GM19351 (cell line): ENCODE data around the gene LRP11.
"Not testable (repeated sequence)": the region's sequence is repeated elsewhere in the genome, so short reads cannot be mapped to it uniquely, and the experiment has no call there.

Source experiments
- ATAC-seq: cut with Tn5 transposase; IDR thresholded peaks from one replicate; pipeline ENCODE4 v1.9.1; 2021; ENCODE audit warnings: mild to moderate bottlenecking, moderate library complexity; ENCODE audit not compliant: unreplicated experiment

LRP11 gene

DNA sequence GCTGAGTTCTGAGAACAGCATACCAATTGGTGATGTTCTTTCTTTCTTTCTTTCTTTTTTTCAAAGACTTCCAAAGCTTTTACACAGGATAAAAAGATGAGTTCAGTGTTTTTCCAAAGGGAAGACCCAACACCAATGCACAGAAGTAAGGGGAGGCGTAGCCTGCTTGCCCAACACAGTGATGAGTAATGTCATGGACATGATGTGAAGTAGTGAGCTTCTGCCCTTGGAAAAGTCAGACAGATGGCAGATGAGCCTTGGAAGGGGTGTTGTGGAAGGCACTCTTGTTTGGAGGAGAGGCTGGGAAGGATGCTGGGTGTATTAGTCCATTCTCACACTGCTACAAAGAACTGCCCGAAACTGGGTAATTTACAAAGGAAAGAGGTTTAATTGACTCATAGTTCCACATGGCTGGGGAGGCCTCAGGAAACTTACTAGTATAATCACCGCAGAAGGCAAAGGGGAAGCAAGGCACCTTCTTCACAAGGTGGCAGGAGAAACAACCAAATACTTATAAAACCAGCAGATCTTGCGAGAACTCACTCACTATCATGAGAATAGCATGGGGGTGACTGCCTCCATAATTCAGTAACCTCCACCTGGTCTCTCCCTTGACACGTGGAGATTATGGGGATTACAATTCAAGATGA lies 12.6 kb downstream of the LRP11 start:
- no peak for ATAC-seq

- ATAC-seq: not testable (repeated sequence)
Measured at GRCh38 chr6:149848343-149848742, 15.8 kb downstream of the LRP11 start.

DNA sequence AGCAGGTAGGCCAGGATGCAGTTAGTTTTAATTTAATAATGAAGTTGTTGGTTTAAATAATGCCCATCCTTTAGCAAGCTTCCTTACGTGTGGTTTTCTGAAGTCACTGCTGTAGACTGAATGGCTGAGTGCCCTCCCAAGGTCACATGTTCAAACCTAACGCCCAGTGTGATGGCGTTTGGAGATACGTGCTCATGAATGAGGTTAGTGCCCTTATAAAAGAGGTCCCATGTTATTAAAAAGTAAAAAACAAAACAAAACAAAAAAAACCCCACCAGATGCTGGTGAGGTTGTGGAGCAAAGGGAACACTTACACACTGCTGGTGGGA lies 16.3 kb downstream of the LRP11 start:
- no peak for ATAC-seq

DNA sequence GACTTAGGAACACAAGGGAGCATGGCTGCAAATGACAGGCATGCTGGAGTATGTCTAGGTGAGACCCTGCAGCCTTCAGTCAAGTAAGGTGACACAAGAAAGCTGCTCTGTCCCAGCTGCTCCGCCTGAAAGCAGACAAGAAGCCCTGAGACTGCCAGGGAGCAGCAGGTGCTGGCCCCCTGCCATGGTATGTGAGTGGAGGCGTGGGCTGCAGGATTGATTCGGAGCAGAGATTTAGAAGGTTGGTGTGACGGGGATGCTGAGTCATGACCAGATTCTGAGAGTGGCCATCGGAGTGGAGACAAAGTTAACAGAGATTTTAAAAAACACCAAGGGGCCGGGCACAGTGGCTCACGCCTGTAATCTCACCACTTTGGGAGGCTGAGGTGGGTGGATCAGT lies 17.8 kb downstream of the LRP11 start:
- ATAC-seq: no peak

DNA sequence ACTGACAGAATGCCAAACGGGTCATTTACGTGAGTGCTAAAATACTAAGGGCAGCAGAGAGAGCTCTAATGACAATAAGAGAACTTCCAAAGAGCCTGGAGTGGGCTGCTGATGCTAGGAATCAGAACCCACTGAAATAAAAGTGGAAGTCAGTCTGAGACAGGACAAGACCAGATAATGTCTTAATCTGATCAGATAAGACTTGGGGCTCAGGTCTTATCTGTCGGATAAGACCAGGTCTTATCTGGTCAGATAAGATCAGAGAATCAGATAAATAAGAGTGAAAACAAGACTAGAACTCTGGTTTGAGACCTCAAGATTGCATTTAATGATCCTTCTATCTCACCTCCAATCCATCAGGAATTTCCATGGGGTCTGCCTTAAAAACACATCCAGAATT lies 18.6 kb downstream of the LRP11 start:
- ATAC-seq: no peak

DNA sequence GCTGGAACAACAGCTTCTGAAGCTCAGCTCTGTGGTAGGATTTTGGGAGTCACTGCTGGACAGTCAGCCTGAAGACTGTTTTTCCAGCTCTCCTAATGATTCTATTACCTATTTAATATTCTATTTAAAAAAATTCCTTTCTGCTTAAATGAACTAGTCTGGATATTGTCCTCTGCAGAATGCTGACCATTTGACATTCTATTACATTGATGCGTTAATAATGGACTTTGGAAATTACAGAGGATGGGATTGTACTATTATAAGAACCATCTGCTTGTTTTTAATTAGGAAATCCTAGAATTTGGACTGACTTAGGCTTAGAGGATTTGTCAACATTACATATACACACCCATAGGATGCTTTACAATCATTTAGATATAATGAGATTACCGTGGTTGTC lies 19.7 kb downstream of the LRP11 start:
- no peak for ATAC-seq

GRCh38 chr6:149844036-149844435 lies 20.1 kb downstream of the LRP11 start:
- ATAC-seq: not testable (repeated sequence)

DNA sequence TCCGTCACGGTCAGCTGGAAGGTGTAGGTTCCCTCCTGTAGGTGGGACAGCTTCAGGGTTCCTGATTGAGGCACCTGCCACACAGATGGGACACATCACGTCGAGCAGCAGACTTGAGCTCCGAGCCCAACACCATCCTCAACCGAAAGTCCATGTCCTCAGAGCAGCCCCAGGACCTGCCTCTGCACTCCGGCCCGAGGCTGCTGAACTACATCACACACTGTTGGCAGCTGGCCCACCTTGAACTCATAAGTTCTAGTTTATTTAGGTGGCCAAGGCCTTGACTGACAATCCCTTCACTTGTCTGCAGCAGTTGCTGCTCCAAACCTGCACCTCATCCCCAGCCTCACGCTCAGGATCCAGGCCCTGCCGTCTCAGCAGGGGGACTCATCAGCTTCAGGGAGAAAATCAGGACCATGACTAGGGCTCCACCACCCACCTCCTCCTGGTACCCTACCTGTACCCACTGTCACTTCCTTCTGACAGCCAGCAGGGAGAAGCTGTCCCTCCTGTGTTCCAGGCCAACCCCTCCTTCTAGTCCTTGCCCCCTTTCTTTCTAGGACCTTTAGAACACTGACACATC lies 21.0 kb downstream of the LRP11 start:
- ATAC-seq: no peak

- no peak for ATAC-seq
Measured at GRCh38 chr6:149842331-149842730, 21.8 kb downstream of the LRP11 start.

DNA sequence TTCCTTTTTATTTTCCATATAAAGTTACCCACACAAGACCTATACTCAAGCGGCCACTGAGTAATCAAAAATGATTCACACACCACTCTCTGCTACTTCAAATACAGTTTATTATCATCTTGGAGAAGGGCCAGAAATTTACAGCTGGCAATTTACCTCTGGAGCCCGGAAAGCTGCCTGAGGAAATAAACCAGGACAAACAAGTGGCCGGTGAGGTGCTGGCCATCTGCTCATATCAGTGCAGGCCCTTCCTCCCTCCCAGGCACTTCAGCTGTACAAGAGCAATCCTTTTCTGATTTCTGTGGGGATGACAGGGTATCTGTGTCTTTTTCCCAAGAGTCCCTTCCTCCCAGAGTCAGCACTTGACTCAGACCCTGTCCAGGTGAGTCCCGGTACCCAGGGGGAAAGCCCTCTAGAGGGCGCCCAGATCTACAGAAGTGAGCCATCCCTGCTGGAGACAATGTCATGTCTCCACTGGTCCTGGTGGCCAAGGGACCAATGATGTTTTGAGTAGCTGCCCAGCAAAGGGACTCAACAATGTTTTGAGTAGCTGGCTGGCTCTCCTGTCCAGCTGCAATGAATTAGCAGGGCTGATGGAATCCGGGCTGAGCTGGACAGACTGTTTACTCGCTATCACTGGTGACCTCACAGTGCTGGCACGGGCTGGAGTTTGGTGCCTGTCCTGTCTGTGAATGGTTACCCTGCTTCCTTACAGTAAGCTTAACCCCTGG lies 23.6 kb downstream of the LRP11 start:
- ATAC-seq: no peak

DNA sequence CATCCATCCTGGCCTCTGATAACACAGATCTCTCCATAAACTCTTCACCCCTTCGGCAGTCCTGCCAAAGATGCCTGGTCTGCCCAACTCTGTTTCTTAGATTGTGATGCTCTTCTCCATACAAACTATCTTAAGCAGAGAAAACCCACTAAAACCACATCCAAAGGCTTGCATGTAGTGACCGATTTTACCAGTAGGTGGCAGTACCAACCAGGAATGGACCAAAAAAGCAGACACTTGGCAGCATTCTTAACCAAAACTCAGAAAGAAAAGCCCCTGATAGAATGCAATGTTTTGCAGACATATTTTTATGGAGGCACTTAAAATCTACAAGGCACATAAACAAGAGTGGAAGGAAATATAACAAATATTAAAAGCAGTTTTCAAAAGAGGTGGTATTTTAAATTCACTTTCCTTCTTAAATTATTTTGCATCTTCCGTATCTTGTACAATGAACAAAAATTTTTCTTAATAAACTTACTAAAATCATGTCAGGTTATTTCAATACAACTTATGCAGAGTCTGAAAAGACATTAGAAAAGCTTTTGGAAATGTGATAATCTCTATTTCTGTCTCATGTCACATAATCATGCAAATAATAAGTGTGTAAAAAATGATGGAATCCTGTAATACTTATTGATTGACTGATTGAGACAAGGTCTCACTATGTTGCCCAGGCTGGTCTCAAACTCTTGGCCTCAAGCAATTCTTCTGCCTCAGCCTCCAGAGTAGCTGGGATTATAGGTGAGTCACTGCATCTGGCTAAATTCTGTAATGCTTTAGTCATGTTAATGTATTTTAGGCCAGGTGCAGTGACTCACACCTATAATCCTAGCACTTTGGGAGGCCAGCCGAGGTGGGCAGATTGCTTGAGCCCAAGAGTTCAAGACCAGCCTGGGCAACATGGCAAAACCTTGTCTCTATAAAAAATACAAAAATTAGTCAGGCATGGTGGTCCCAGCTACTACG lies 29.4 kb downstream of the LRP11 start:
- ATAC-seq: no peak

DNA sequence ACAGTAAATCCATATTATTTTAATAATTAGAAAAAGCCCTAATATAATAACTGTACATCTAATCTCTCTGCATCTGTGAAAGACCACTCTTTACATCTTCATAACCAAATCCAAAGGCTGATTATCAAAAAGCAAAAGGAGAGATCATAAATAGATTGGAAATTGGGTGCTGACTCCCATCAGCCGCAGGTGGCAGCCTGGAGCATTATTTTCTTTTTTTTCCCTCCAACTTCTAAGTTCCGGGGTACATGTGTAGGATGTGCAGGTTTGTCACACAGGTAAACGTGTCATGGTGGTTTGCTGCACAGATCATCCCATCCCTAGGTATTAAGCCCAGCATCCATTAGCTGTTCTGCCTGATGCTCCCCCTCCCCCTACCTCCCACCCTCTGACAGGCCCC lies 30.5 kb downstream of the LRP11 start:
- ATAC-seq: no peak

DNA sequence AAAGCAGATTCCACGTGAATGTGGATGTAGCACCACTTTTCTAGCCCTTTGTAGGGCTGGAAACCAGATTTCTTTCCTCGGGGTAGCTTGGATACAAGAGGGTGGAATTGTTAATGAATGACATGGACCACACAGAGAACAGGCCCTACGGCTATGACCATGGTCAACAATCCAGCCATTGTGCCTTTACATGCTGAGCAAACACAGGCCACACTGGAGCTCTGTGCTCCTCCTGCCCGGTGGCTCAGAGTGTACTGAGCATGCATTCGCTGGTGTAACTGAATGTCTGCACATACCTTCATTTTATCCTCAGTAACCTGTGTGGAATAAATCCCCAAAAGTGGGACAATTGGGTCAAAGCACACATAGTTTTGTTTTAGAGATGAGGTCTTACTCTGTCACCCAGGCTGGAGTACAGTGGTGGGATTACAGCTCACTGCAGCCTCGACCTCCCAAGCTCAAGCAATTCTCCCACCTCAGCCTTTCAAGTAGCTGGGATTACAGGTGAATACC lies 32.8 kb downstream of the LRP11 start:
- ATAC-seq: no peak

- no peak for ATAC-seq
Measured at GRCh38 chr6:149830731-149831307, 33.3 kb downstream of the LRP11 start.

DNA sequence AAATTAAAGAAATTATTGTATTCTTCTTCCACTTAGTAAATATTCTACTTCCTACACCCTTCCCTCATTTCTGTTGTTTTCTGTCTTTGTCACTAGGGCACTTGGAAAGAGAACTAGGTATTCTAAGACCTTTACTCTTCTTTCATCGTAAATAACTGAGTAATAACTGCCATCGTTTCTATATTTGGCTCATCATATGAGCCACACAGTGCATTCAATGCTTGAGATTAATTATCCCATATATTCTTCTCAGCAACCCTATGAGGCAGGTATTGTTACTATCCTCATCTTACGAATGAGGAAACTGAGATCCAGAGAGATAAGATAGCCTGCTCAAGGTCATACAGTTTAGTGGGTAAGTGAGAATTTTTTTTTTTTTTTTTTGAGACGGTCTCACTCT lies 38.9 kb downstream of the LRP11 start:
- ATAC-seq: no peak

DNA sequence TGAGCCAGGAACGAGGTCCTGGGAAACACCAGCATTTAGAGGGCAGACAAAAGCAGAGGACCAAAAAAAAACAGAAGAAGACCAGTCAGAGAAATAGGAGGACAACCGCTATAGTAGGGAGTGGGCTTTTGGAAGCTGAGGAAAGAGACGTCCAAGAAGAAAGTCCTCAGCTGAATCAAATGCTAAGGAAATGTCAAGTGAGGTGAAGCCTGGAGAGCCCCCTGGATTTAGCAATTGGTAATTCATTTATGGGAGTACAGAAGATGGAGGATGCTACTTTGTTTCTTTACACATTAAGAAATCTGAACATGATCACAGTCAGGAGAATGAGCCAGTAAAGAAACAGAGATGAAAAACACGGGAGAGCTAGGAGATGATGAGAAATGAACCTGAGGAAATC lies 41.1 kb downstream of the LRP11 start:
- no peak for ATAC-seq

- no peak for ATAC-seq
Measured at GRCh38 chr6:149821492-149821891, 42.7 kb downstream of the LRP11 start.

DNA sequence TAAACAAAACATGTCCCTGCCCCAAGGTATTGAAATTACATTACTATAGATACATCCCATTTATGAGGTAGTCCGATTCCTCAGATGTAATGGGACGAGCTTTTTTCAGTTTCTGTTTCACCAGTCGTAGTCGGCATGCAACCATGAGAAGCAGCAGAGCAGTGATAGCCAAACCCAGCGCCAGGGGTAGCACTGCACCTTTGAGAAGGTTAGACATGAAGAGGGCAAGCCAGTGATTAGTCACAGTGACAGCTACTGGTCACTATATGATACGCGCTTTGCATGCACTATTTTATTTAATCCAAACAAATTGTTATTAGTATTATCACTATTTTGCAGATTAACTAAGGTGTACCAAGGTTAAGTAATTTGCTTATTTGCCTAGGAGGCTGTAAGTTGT lies 43.7 kb downstream of the LRP11 start:
- ATAC-seq: no peak

DNA sequence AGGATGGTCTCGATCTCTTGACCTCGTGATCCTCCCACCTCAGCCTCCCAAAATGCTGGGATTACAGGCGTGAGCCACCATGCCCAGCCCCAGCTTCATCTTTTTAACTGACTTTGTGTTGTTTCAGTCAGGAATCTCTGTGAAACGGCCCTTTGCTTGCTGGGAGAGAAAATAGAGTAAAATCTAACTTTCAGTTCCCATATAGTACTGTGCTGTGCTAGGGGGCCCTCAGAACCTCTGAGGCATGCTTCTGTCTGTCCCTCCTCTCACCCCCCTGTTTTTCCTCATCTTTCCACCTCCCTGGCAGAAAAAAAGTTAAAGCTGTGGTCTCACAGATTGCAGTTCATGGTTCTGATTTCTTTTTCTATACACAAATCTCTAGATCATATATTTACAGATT lies 48.4 kb downstream of the LRP11 start:
- peak; percentile 63 for ATAC-seq

GRCh38 chr6:149813351-149813750 lies 50.8 kb downstream of the LRP11 start:
- no peak for ATAC-seq

DNA sequence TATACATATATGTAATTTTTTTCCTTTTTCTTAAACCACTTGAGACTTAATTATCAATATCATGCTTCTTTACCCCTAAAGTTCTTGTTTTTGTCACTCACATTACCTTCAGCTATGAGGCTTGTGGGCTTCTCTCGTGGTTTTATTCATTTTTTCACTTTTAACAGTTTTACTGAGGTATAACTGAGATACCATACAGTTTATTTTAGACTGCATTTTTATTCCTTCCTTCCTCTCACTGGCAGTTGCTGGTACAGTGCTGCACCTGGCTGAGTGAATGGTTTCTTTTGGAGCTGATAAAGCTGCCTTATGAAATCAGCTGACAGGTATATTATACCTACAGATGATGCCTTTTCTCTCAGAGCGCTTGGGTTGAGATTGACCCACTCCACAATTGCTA lies 54.4 kb downstream of the LRP11 start:
- no peak for ATAC-seq
